HG03457 (cell line): Measurements from ENCODE around the gene IPO11.
"Not testable (repeated sequence)": the region's sequence is repeated elsewhere in the genome, so short reads cannot be mapped to it uniquely, and the experiment has no call there.

Source experiments
- ATAC-seq: cut with Tn5 transposase; IDR thresholded peaks from one replicate; pipeline ENCODE4 v1.9.1; 2021; ENCODE audit warnings: moderate number of reproducible peaks; ENCODE audit not compliant: unreplicated experiment

Gene IPO11

GRCh38 chr5:62509806-62510205, 97.2 kb downstream of the IPO11 start:
- no peak for ATAC-seq

- ATAC-seq: not testable (repeated sequence)
These were observed 100.5 kb downstream of the IPO11 start for GRCh38 chr5:62513085-62513484.

GRCh38 chr5:62514510-62515119, 102.1 kb downstream of the IPO11 start:
- no peak for ATAC-seq

GRCh38 chr5:62520812-62521211, 108.2 kb downstream of the IPO11 start:
- not testable (repeated sequence) for ATAC-seq

DNA sequence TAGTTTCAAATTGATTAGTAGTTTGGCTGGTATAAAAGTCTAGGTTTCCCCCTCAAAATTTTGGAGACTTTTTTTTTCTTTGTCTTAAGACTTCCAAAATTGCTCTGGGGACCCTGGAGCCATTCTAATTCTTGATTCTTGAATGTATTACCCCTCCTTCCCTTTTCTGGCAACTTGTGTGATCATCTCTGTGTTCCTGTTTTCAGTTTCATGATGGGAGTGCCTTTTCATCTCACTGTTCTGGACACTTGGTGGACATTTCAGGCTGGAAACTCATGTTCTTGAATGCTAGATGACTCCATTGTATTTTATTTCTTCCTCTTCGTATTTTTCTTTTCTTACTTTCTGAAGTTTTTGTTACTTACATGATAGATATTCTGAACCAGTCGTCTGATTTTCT, 108.8 kb downstream of the IPO11 start:
- no peak for ATAC-seq

GRCh38 chr5:62522811-62523210, 110.2 kb downstream of the IPO11 start:
- ATAC-seq: no peak

- no peak for ATAC-seq
These were observed 121.0 kb downstream of the IPO11 start for GRCh38 chr5:62533597-62533996.

DNA sequence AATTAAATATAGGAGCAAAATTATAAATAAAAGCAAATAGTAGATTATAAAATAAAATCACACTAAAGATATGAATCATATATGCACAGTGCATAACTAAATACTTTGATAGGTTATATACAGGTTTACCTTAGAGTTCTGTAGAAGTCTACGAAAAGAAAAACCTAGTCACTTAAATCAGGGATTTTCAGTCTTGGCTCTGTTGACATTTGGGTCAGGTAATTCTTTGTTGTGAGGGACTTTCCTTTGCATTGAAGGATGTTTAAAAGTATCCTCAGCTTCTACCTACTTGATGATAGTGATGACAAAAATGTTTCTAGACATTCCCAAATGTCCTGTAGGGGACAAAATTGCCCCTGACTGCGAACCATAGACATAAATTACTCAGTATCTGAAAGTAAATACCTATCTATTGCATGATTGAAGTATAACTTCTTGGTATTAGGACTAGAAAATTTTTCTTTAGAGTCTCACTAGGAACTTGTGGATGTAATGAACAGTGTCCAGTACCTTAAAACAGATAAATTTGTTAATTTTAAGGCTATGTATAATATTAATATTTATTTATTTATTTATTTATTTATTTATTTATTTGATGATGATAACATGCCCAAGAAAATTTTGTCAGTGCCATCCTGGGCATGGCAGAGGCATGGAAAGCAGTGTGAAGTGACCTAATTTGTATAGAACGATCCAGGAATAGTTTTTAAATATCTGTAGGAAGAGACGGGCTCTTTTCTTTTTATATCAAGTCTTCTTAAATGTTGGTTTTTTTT, 122.1 kb downstream of the IPO11 start:
- ATAC-seq: no peak

- ATAC-seq: no peak
These were observed 123.7 kb downstream of the IPO11 start for GRCh38 chr5:62536232-62536631.

DNA sequence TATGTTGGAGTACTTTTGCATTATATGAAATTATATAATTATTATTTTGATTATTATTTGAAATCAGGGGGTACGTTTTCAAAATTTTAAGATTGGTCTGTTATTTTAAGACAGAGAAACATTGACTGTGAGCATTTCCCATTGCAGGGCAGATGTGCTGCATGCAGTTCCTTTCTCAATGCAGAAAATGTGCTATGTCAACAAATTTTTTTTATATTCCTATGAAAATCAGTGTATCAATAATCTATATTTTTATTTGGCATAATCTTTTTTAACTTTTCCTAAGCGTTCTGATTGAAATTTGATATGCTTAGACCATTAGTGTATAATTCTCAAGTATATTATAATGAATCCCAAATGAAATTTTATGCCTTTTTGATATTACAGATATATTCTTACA, 124.2 kb downstream of the IPO11 start:
- no peak for ATAC-seq

DNA sequence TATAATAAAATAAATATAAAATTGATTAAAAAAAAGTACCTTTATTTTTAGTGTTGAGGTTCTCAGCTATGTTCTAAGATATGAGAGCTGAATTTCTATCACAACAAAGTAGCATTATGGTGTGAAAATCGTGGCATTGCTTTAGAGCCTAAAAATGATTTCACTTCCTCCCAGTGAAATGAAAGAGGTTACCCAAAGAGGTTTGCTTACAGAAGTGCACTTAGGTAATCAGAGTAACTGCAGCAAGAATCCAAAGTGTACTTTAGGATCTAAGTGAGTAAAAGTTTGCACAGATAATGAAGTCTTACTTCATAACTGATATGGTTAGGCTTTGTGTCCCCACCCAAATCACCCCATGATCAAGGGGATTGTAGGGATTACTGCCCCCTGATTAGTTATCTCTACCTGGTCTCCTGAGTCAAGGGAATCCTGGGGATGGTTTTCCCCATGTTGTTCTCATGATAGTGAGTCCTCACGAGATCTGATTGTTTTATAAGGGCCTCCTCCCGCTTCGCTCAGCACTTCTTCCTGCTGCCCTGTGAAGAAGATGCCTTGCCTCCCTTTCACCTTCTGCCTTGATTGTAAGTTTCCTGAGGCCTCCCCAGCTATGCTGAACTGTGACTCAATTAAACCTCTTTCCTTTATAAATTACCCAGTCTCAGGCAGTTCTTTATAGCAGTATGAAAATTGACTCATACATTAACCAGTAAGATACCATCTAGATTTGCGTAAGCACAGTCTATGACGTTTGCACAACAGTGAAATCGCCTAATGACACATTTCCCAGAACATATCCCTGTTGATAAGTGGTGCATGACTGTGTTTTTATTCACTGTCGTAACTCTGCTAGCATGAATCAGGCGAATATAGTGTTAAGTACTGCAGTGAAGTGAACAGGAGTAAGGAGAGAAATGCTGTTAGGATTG, 125.7 kb downstream of the IPO11 start:
- no peak for ATAC-seq

DNA sequence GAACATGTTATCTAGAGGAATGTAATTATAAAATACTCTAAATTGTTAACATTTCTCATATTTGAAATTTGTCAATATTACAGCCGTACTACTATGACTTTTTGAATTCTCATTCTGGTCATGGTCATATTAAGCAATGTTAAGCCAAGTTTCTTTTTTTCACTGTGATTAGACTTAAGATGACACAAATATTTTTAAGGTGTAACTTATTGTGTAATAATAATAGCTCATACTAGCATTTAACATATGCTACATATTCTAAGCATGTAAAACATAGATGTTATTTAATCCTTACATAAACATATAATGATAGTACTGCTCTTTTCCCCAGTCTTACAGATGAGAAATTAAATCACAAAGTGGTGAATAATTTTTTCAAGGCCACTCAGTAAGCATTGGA, 130.2 kb downstream of the IPO11 start:
- ATAC-seq: no peak

GRCh38 chr5:62547945-62548630, 135.5 kb downstream of the IPO11 start:
- ATAC-seq: no peak

DNA sequence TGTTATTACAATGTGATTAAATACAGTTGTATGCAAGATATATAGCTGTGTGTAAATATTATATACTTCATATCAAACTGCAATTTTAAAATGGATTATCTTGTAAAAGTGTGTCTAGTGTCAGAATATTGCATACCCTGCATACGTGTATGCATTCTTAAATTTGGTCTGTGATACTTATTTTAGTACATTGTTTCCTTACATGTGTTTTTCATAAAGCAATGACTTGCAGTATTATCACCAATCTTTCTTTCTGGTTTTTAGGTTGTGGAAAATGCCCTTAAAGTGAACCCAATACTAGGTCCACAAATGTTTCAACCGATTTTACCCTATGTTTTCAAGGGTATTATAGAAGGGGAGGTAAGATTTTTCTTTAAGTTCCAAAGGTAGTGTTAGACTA, 137.5 kb downstream of the IPO11 start:
- no peak for ATAC-seq

DNA sequence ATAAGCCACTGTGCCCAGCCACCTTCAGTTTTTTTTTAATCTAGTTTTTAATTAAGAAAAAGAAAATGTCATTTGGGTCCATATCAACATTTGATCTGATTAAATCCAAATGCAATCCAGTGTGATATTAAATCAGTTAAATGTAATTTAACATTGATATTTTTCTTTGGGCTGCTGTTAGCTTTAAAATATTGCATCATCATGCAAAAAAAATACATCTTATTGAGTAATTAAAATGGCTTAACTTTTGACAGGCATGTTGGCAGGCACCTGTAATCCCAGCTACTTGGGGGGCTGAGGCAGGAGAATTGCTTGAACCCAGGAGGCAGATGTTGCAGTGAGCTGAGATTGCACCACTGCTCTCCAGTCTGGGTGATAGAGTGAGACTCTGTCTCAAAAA, 143.4 kb downstream of the IPO11 start:
- no peak for ATAC-seq

- no peak for ATAC-seq
These were observed 146.4 kb downstream of the IPO11 start for GRCh38 chr5:62558941-62559340.

GRCh38 chr5:62560786-62561185, 148.2 kb downstream of the IPO11 start:
- no peak for ATAC-seq

DNA sequence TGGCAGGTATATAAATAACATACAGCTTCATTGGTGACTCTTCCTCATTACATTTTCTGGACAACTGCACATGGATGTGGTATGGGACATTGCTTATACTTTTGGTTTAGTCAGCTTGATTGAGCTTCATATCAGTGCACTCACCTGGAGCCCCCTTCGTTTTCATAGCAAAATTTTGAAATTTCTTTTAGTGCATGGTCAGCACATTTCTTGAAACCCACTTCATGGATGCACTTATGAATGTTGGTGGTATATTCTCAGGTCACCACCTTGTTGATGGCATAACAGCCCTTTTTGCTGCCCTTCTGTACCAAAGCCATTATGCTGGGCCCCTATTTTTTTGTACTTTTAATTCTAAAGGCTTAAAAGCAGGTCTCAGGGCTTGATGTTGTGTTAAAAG, 149.3 kb downstream of the IPO11 start:
- no peak for ATAC-seq

DNA sequence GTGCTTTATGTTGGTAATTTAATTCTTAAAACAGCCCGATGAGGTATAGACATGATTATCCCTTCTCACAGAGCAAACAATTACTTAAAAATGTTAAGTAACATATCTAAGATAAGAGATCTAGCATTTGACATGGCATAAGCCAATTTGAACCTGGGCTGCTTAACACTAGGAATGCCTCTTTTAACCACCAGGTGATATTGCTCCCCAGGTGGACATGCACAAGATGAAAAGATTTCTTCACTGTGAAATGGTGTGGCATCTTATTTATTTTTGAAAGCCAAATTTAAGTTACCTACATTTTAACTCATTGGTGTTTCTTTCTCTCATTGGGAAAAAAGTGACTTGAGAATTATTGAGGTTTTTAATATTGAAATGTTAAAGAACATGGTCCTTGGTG, 150.3 kb downstream of the IPO11 start:
- no peak for ATAC-seq

DNA sequence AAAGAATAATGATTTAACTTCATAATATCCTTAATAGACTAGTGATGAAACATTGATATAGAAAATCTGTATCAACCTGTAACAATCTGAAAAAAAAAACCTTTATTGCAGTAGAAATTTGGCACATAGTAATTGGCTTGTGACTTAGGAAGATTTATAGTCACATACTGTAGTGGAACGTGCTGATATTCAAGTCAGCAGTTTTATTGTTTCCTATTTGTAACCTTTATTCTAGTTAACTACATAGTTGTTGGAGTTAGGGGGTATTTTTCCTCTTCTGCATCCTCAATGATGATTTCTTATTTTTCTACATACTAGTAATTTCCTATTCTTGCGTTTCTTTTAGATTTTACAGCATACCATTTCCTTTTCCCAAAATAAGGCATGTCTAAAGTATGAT, 151.5 kb downstream of the IPO11 start:
- no peak for ATAC-seq

DNA sequence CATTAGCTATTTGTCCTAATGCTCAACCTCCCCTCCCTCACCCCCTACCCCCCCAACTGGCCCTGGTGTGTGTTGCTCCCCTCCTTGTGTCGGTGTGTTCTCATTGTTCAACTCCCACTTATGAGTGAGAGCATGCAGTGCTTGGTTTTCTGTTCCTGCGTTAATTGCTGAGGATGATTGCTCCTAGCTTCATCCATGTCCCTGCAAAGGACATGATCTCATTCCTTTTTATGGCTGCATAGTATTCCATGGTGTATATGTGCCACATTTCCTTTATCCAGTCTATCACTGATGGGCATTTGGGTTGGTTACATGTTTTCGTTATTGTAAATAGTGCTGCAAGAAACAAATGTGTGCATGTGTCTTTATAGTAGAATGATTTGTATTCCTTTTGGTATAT, 153.2 kb downstream of the IPO11 start:
- not testable (repeated sequence) for ATAC-seq
